Chondrocyte (in vitro differentiated cells): Measurements from ENCODE around the gene MCCC2. TPM values are rescaled to one million over a fixed set of nuclear protein-coding genes. Genes with fewer than 3 reads are reported as not detected.

Experiments used
- DNase-seq: peaks from one replicate; pipeline ENCODE4 v3.0.0; 2021; ENCODE audit warnings: mixed read lengths, low spot score
- H3K27ac Mint-ChIP-seq: one replicate; pipeline ENCODE4 v1.8.0; 2021; ENCODE audit warnings: mild to moderate bottlenecking, moderate library complexity, mixed read lengths; ENCODE audit not compliant: unreplicated experiment
- H3K27me3 Mint-ChIP-seq: 2 replicates; pipeline ENCODE4 v1.8.0; 2021; ENCODE audit warnings: low read depth, mixed read lengths
- H3K36me3 Mint-ChIP-seq: 2 replicates; pipeline ENCODE4 v1.8.0; 2021; ENCODE audit warnings: low read depth, mixed read lengths
- H3K4me1 Mint-ChIP-seq: 2 replicates; pipeline ENCODE4 v1.8.0; 2021; ENCODE audit warnings: low read depth, mild to moderate bottlenecking, mixed read lengths
- H3K4me3 Mint-ChIP-seq: one replicate; pipeline ENCODE4 v1.8.0; 2021; ENCODE audit warnings: mild to moderate bottlenecking, moderate library complexity, mixed read lengths; ENCODE audit not compliant: unreplicated experiment
- H3K9me3 Mint-ChIP-seq: 2 replicates; pipeline ENCODE4 v1.8.0; 2021; ENCODE audit warnings: low read depth, mixed read lengths
- total RNA-seq: library from RNA; stranded (reverse); gene quantifications from 3 replicates; pipeline ENCODE4 v1.2.1, GENCODE V29; 2021
- TF ChIP-seq, protein P1 (sequence below): fragments of 200-600 bp; sonication (generic); IDR thresholded peaks from 2 replicates; pipeline ENCODE4 v1.5.0; 2021; ENCODE audit warnings: antibody characterized with exemption, mild to moderate bottlenecking, moderate library complexity

Gene MCCC2
- total RNA-seq, 1 donor from 2014 or later: 20.5 TPM

DNA sequence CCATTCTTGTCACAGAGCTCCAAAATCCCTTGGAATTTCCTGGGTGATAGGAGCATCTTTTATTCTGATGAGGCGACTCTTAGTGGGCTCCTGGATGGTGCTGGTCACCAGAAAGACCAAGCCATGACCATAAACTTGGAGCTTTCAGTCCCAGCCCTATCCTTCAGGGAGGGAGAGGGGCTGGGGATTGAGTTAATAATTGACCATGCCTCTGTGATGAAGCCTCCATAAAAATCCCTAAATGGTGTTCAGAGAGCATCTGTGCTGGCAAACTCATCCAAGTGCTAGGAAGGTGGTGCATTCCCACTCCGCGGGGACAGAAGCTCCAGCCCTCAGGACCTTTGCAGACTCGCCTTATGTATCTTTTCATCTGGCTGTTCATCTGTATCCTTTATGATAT, 28.7 kb downstream of the MCCC2 start:
- H3K4me3 Mint-ChIP-seq: no peak overlapping the region
- TF ChIP-seq, protein P1, sequence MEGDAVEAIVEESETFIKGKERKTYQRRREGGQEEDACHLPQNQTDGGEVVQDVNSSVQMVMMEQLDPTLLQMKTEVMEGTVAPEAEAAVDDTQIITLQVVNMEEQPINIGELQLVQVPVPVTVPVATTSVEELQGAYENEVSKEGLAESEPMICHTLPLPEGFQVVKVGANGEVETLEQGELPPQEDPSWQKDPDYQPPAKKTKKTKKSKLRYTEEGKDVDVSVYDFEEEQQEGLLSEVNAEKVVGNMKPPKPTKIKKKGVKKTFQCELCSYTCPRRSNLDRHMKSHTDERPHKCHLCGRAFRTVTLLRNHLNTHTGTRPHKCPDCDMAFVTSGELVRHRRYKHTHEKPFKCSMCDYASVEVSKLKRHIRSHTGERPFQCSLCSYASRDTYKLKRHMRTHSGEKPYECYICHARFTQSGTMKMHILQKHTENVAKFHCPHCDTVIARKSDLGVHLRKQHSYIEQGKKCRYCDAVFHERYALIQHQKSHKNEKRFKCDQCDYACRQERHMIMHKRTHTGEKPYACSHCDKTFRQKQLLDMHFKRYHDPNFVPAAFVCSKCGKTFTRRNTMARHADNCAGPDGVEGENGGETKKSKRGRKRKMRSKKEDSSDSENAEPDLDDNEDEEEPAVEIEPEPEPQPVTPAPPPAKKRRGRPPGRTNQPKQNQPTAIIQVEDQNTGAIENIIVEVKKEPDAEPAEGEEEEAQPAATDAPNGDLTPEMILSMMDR: no peak

DNA sequence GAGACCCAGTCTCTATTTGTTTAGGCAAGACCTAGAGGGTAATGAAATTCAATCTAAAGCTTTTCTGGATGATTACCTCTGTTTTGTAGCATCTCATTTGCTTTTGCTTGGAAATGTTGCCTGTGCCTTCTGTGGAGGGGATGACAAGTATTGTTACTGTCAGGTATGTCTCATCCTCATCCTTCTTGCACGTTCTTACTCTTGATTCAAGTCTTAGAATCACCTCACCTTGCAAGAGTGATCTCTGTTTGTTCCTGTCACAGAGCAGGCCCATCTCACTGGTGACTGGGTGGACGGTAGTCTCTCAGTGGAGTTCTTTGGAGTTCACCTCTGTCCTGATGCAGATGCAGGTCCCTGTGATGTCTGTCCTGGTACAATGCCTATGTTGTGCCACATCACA, 33.5 kb downstream of the MCCC2 start:
- DNase-seq: no peak
- TF ChIP-seq, protein P1: no peak
- Mint-ChIP-seq H3K9me3 (no peaks in the 10 kb centered on the region), H3K4me1 (peaks cover 3% of the 10 kb centered on the region), H3K27ac (no peak overlapping the region), H3K4me3 (no peak overlapping the region), H3K36me3 (peaks cover 37% of the 10 kb centered on the region), H3K27me3 (no peaks in the 10 kb centered on the region)

More for the DNA sequence above, 28.7 kb downstream of the MCCC2 start:
- Mint-ChIP-seq H3K27me3 (no peaks in the 10 kb centered on the region), H3K27ac (no peak overlapping the region), H3K9me3 (no peaks in the 10 kb centered on the region), H3K4me1 (no peaks in the 10 kb centered on the region), H3K36me3 (peaks cover 35% of the 10 kb centered on the region)
- DNase-seq: no peak

DNA sequence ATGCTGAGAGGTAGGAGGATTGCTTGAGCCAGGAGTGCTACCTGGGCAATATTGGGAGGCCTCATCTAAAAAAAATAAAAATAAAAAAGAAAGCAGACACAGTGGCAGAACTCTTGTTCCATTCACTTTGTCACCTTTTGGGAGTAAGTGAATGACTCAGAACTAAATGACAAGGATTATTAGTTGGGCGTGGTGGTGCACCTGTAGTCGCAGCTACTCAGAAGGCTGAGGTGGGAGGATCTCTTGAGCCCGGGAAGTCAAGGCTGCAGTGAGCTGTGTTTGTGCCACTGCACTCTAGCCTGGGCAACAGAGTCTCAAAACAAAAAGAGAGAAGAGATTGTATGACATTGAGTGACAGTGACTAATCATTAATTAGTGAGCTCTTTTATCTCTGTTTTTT, 34.1 kb downstream of the MCCC2 start:
- TF ChIP-seq, protein P1: no peak
- Mint-ChIP-seq H3K27me3 (no peaks in the 10 kb centered on the region), H3K9me3 (no peaks in the 10 kb centered on the region), H3K4me3 (no peak overlapping the region), H3K27ac (no peak overlapping the region), H3K36me3 (peaks cover 37% of the 10 kb centered on the region), H3K4me1 (peaks cover 3% of the 10 kb centered on the region)
- DNase-seq: no peak

DNA sequence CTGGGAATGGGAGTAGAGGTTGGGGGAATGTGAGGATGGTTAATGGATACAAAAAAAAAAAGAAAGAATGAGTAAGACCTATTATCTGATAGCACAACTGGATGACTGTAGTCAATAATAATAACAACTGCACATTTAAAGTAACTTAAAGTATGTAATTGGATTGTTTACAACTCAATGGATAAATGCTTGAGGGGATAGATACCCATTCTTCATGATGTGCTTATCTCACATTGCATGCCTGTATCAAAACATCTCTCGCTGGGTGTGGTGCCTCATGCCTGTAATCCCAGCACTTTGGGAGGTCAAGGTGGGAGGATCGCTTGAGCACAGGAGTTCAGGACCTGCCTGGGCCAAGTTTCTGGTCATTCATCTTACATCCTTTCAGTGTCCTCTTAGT, 34.6 kb downstream of the MCCC2 start:
- no peak overlapping the region for H3K4me3 Mint-ChIP-seq

DNA sequence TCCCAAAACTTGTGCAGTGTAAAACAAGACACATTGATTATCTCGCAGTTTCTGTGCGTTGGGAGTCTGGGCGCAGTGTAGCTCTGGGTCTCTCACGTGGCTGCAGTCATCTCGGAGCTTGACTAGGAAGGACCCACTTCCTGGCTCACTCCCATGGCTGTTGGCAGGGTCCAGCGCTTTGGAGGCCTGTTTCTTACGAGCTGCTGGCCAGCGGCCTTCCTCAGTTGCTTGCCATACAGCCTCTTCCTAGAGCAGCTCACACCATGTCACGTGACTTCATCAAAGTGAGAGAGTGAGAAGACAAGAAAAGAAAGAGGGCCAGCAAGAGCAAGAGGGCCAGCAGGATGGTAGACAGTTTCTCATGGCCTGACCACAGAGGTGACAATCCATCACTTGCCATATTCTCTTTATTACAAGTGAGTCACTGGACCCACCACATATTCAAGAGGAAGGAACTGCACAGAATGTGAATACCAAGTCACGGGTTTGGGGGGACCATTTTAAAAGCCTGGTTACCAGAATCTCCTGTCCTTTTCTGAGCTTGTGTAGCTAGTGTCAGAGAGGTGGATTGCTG, 36.2 kb downstream of the MCCC2 start:
- DNase-seq: no peak
- TF ChIP-seq, protein P1: no peak
- Mint-ChIP-seq H3K4me1 (peaks cover 3% of the 10 kb centered on the region), H3K36me3 (peaks cover 28% of the 10 kb centered on the region), H3K27me3 (no peaks in the 10 kb centered on the region), H3K4me3 (no peak overlapping the region), H3K9me3 (peaks cover 6% of the 10 kb centered on the region), H3K27ac (no peak overlapping the region)

More for the DNA sequence above, 34.6 kb downstream of the MCCC2 start:
- H3K27me3 Mint-ChIP-seq: no peaks in the 10 kb centered on the region
- DNase-seq: no peak
- TF ChIP-seq, protein P1: no peak
- H3K36me3 Mint-ChIP-seq: peaks cover 34% of the 10 kb centered on the region
- peaks cover 3% of the 10 kb centered on the region for H3K4me1 Mint-ChIP-seq
- H3K9me3 Mint-ChIP-seq: no peaks in the 10 kb centered on the region
- no peak overlapping the region for H3K27ac Mint-ChIP-seq
